SKM-1 (cell line): ENCODE results near the gene LMAN1L.

Source experiments
- DNase-seq: peaks from one replicate; lab custom pipeline; 2025; ENCODE audit not compliant: unreplicated experiment; lab: John Stamatoyannopoulos, UW

The LMAN1L gene

GRCh38 chr15:74809956-74810355 lies 2.7 kb upstream of the LMAN1L start:
- DNase-seq, result no peak

- DNase-seq, result no peak
Measured at GRCh38 chr15:74815121-74815934, 2.7 kb downstream of the LMAN1L start.

GRCh38 chr15:74815961-74816360 lies 3.3 kb downstream of the LMAN1L start:
- no peak for DNase-seq

- DNase-seq, result no peak
Measured at GRCh38 chr15:74816624-74817369, 4.2 kb downstream of the LMAN1L start.

- DNase-seq, result no peak
Measured at GRCh38 chr15:74817370-74817737, 4.7 kb downstream of the LMAN1L start.

GRCh38 chr15:74820056-74820455 lies 7.4 kb downstream of the LMAN1L start:
- DNase-seq, result no peak

- no peak for DNase-seq
Measured at GRCh38 chr15:74821091-74821789, 8.6 kb downstream of the LMAN1L start.

- DNase-seq, result no peak
Measured at GRCh38 chr15:74821790-74822158, 9.1 kb downstream of the LMAN1L start.

- DNase-seq, result no peak
Measured at GRCh38 chr15:74822233-74822632, 9.6 kb downstream of the LMAN1L start.

- no peak for DNase-seq
Measured at GRCh38 chr15:74823324-74823723, 10.7 kb downstream of the LMAN1L start.

GRCh38 chr15:74824976-74825375 lies 12.3 kb downstream of the LMAN1L start:
- no peak for DNase-seq

- DNase-seq, result no peak
Measured at GRCh38 chr15:74825866-74826265, 13.2 kb downstream of the LMAN1L start.

- DNase-seq, result no peak
Measured at GRCh38 chr15:74826364-74826819, 13.8 kb downstream of the LMAN1L start, which contains the start of gene CPLX3. Gene CPLX3, plus strand, starts transcription at chr15:74826627. Its CDS starts 77 bp downstream, at chr15:74826704.

- no peak for DNase-seq
Measured at GRCh38 chr15:74826921-74827320, 14.3 kb downstream of the LMAN1L start.

GRCh38 chr15:74827614-74828013 lies 15.0 kb downstream of the LMAN1L start:
- DNase-seq, result no peak

- no peak for DNase-seq
Measured at GRCh38 chr15:74828835-74829234, 16.2 kb downstream of the LMAN1L start.

- DNase-seq, result no peak
Measured at GRCh38 chr15:74829486-74829885, 16.9 kb downstream of the LMAN1L start.

- DNase-seq, result no peak
Measured at GRCh38 chr15:74829991-74830390, 17.4 kb downstream of the LMAN1L start.

GRCh38 chr15:74830868-74831267 lies 18.2 kb downstream of the LMAN1L start:
- DNase-seq, result no peak

- DNase-seq, result no peak
Measured at GRCh38 chr15:74831813-74832495, 19.3 kb downstream of the LMAN1L start.

- DNase-seq, result no peak
Measured at GRCh38 chr15:74832826-74833225, 20.2 kb downstream of the LMAN1L start.
